GM18526 (cell line): ENCODE measurements around the gene RSPH10B.
"Not testable (repeated sequence)": the region's sequence is repeated elsewhere in the genome, so short reads cannot be mapped to it uniquely, and the experiment has no call there.

Experiments used
- POLR2A ChIP-seq: IDR thresholded peaks from 3 replicates; pipeline ENCODE4 v1.6.1; 2011; ENCODE audit not compliant: insufficient read length; ENCODE audit errors: extremely low read depth

The RSPH10B gene

DNA sequence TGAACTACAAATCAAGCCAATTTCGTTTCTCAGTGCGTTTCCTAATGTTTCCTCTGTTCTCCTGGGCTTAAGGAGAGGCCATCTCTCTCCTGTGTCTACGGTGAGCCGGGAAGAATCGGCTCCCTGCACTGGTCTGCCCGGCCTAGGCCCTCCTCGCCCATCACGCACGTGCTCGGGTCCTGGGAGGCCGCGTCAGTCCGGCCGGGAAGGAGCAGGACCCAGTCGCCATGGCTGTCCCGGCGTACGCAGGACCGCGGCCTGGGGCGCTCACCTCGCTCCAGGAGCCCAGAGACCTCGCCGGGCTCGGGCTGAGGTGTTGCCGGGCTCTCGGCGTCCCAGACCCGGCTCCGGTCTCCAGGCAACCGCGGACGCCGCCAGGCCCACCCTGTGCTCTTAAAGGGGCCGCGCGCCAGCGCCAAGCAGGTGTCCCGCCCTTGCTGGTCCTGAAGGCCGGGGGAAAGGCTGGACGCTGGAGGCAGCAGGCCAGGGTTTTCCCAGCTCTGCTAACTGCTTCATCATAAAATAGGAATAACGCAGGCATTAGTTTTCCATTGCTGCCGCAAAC lies at the start of gene RSPH10B:
Gene RSPH10B, minus strand, starts transcription at position 343 of the 565 bp plus-strand sequence. CDS start 3,573 bp downstream, outside the sequence.
- TF ChIP-seq POLR2A = not testable (repeated sequence)

DNA sequence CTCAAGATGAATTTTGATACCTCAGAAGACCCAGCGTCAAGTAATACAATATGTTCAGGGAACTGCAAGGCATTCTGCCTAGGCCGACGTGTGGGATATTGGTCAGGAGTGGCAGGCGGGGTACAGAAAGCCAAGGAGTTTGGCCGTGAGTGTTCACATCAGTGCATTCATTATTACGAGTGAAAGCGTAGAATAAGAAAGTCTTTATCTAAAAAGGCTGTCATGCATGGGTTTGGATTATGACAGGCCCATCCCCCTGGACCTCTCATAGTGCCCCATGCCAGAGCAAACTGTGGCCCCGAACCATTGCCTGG lies 46.1 kb upstream of the RSPH10B start:
- TF ChIP-seq POLR2A = no peak

DNA sequence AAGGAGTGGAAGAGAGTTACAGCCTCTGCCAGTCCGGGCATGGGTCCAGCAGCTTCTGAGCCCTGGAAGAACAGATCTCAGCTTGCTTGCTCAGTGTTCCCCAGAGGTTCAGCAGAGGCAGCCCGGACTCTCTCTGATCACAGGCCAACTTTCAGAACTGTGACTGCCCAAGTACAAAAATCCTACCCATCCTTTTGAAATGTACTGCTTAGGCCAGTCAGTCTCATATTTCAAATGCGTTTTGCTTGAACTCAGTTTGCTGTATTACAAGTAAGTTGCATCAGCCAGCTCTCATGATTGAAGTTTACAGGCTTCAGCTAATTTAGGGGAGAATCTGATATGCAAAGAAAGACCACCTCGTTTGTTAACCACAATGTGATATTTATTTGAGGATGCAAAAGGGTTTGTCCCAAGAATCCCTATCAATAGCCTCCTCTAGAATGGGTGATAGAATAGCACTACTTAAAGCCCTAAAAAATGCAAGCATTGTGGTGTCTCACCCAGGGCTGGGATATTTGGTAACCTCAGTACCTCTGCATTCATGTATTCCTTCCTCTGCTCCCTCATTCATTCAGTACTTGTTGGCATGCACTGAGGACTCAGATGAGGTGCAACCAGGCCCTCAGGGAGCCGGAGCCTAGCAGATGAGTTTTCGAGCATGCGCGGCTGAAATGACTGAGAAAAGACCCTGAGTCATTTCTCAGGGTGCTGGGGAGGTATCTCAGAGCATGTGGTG lies 45.6 kb upstream of the RSPH10B start:
- TF ChIP-seq POLR2A = no peak

DNA sequence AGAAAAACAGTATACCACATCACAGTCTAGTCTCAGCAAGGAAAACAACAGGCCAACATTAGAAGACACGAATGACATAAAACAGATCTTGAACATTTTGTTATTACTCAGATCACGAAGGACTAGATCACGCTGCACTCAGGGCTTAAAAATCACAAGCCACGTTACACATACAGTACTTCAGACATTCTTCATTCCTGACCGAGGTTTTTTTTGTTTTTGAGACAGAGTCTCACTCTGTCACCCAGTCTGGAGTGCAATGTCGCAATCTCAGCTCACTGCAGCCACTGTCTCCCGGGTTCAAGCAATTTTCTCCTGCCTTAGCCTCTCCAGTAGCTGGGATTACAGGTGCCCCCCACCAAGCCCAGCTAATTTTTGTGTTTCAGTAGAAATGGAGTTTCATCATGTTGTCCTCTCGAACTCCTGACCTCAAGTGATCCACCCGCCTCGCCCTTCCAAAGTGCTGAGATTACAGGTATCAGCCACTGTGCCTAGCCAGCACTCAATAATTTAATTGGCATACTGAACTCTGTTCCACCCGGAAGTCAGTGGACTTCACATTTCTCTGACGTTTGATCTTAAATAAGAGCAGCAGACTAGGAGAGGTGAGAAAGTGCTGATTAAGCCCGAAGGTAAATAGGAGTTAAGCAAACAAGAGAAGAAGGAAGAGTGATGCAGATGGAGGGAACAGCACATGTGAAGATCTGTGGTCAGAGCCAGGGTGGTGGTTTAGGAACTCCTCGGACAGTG lies 42.0 kb upstream of the RSPH10B start:
- TF ChIP-seq POLR2A = no peak

DNA sequence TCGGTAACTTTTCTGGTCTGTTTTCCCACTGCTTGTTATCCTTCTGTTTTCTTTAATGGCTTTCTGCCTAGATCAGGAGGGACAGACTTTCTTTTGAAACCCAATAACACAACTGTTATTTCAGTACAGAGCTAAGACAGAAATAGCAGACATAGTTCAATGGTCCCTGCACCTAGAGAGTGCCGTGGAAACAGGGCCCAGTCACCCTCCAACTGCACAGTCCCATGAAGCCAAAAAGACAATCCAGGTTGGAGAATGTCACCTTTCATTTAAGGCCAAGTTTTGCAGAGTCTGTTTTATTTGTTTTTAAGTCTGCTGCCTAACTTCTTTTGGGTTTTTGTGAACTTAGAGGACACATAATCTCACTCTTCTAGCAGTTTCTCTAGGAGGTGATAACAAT lies 41.1 kb upstream of the RSPH10B start:
- no peak for TF ChIP-seq POLR2A

DNA sequence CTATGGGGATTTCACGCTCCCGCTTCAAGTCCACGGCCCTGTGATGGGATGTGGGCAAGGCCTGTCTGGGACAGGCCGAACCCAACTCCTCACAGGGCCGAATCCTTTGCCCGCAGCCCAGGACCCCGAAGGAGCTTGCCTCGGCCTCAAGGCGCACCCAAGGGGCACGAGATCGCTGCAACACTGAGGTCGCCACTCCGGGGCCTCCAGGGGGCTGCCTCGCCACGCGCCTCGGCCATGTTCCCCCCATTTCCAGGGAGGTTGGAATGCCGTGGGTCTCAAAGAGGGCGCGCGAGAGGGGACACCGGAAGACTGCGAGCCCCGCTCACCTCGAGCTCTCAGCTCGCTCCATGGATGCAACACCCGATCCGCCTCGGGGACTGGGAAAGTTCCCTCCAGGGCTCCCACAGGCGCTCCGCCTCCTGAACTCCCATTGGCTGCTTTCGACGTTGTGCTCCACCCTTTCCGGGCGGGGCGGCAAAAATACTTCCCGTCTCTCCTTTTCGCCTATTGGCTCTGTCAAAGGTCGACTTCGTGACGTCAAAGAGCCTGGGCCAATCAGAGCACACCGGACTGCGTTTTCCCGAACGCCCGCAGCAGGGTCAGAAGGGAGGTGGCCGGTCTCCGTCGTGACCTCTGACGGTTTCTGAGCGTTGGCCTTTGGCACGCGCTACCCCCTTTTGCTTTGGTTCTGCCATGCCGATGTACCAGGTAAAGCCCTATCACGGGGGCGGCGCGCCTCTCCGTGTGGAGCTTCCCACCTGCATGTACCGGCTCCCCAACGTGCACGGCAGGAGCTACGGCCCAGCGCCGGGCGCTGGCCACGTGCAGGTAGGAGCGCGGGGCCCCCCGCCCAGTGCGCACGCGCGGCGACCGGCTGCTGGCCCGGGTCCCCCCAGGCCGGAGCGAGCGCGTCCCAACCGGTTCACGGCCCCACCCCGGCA lies 38.5 kb upstream of the RSPH10B start, which contains the start of the genes AIMP2 and PMS2:
Gene AIMP2, plus strand, starts transcription at position 605 of the 944 bp plus-strand sequence. Its CDS starts 92 bp downstream, at position 697.
Gene PMS2, minus strand, starts transcription at position 382 of the 944 bp plus-strand sequence. Its CDS starts 30 bp downstream, at position 352.
- peak; percentile 84 for TF ChIP-seq POLR2A

DNA sequence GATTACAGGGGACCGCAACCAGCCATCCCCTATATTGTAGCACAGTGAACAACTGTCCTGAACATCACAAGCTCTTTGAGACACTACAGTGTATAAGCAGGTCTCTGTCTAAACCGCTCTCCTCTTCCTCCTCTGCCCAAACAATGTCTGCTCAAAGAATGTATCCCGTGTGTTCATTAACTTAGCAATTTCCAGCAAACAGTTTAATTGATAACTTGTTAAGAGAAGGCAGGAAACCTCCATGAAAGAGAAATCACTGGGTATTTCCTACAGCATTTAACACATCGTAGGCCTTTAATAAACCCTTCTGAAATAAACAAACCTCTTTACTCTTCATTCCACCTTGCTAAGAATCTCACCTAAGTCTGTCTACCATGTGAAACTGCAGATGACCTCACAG lies 36.9 kb upstream of the RSPH10B start:
- TF ChIP-seq POLR2A = no peak

DNA sequence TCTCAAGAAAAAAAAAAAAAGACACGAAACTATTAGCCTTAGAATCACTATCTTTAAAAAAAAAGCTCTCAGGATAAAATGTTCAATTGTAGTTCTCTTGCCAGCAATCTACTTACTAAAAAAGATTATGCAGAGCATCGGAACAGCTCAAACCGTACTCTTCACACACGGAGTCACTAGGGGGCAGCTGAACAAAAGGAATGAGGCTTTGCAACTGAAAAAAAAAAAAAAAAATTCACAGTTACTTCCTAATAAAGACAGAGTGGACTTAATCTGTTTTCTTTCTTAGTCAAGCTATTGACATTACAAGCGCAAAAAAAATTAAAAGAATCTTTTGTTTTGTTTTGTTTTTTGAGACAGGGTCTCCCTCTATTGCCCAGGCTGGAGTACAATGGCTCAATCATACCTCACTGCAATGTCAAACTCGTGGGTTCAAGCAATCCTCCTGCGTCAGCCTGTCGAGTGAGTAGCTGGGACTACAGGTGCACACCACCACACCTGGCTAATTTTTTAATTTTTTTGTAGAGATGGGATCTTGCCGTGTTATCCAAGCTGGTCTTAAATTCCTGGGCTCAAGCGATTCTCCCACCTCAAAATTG lies 26.8 kb upstream of the RSPH10B start:
- no peak for TF ChIP-seq POLR2A

DNA sequence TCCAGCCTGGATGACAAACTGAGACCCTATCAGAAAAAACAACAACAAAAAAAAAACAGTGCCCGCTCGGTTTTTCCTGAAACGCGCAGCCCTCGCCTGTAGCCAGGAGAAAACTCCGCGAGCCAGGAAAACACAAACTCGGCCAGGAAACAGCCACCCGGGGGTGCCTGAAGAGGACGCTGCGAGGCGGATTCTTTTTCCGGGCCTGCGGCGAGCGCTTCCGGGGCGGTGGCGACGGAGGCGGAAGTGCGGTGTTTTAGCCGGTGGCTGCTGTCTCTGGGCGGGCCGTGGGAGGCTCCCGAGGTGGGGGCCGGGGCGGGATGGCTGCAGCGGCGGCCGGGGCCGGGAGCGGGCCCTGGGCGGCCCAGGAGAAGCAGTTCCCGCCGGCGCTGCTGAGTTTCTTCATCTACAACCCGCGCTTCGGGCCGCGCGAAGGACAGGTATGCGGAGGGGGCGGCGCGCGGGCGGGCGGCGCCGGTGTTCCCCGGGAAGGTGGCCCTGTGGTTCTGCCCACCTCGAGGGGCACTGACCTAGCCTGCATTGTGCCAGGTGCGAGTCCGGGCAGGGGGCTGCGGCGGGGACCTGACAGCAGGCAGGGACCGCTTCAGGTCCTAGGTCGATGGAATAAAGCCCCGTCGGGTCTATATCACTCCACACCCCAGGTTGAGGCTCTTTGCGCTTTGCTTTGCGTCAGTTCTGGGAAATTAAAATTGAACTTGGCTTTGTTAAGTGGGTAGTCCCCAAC lies 71.8 kb downstream of the RSPH10B start, which contains the start of gene CCZ1:
Gene CCZ1, plus strand, starts transcription at position 254 of the 745 bp plus-strand sequence. Its CDS starts 67 bp downstream, at position 321.
- peak; percentile 34 for TF ChIP-seq POLR2A

DNA sequence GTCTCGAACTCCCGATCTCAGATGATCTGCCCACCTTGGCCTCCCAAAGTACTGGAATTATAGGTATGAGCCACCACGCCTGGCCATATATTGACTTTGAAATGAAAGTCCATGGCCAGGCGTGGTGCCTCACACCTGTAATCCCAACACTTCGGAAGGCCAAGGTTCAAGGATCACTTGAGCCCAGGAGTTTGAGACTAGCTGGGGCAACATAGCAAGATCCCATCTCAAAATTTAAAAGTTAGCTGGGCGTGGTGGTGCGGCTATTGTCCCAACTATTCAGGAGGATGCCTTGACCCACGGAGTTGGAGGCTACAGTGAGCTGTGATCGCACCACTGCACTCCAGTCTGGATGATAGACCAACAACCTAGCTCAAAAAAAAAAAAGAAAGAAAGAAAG lies 78.0 kb downstream of the RSPH10B start:
- TF ChIP-seq POLR2A = no peak
